ENCODE data around the gene EPS15.
"Not testable (repeated sequence)": the region's sequence is repeated elsewhere in the genome, so short reads cannot be mapped to it uniquely, and the experiment has no call there.

The EPS15 gene

DNA sequence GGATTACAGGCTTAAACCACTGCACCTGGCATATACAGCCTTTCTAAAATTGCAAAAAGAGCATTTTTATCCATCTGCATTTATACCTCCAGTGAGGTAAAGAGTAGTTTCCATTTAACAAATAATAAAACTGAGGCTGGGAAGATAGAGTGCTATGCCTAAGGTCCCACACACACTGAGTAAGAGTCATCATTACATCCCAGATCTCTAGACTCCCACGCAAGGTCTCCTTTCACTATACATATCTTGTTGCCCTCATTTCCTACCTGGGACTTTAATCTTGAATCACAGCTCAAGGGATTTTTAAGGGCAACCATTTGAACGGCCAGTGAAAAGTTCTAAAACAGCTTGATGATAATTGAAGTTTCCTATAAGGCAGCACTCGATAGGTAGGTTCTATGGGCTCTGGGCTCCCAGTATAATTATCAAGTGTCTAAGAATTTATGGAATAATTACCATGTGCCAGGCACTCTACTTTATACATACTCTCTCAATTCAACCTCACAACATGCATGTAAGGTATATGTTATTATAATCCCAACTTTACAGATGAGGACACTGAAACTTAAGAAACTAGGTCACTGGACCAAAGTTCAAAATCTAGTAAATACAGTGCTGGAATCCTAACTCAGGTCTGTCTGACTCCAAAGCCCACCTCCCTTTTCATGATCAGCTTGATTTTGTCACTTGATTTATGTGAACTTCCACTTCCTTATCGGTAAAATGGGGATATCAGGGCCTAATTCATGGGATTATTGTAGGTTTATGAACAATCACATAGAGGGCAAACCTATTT is 23.3 kb upstream of the EPS15 start:
- no peak for DNase-seq

DNA sequence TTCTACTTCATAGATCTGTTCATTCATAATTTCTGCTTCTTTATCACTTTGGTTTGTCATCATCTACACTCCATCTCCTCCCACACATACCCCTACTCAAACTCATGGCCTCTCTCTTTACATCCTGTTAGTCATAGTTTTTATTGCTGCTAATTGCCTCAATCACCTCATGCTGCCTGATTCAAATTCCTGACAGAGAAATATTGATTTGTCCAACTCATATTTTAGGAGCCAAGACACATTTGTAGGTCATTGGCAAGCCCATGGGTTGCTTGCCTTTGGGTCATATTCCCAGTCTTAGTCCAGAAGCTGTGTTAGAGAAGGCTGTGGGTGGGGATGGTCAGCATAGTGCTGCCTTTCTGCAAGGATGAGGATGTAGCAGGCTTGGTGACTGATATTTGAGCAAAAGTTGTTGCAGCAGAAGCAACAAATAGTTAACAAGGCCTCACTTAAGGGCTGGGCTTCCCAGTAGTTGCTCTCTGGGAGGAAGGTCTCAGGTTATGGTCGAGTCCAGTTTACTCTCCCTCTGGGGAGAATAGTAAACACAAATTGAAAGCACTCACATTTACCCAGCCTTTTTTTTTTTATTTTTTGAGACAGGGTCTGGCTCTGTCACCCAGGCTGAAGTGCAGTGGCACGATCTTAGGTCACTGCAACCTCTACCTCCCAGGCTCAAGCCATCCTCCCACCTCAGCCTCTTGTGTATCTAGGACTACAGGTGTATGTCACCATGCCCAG is 22.4 kb upstream of the EPS15 start:
- no peak for DNase-seq

DNA sequence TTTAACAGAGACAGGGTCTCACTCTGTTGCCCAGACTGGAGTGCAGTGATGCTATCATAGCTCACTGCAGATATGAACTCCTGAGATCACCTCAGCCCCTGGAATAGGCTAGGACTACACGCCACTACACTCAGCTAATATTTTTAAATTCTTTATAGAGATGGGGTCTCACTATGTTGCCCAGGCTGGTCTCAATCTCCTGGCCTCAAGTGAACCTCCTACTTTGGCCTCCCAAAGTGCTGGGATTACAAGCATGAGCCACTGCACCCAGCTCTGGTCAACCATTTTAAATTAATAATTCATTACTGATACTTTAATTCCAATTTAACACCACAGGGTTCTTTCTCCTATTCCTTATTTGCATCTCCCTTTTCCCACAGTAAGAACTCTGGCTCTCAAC is 18.5 kb upstream of the EPS15 start:
- DNase-seq = no peak

DNA sequence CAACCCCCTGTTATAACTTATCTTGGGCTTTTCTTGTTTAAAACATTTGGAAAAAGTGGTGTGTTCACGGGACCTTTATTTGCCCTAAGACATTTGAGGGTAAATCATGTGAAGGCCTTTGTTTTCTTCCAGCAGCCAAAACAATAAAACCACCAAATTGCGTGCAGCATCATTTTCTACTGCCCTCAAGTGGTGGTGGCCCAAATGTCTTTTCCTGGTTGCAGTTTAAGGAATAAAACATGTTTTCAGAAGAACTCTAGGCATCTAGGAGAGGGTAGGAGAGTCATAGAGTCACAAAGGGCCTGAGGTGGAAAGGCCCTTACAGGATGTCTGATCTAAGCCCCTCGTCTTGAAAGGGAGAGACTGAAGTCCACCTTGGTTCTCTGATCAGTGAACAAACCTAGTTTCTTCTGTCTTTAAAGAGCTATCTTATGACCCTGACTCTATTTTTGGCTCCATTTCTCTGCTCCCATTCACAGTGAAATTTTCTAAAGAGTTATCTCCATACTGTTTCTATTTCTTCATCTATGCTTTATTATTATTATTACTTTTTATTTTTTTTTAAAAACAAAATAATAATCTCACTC is 16.0 kb upstream of the EPS15 start:
- no peak for DNase-seq

DNA sequence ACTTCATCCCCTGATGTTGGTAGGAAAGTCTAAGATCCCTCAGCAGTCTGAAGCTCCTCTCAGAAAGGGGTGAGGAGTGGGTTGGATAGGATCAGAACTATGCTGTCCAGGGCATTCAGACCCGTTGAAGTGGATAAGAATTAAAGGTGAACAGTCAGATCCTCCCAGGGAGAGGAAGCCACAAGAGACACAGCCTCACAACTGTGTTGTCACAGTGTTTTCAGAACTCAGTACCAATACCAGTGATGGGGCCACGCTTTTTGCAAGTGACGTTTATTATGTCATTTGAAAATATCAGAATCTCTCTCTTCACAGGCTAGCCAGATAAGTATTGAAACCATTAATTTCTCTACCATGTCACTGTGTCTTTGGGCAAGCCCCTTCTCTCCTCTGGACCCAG is 15.4 kb upstream of the EPS15 start:
- DNase-seq = no peak

DNA sequence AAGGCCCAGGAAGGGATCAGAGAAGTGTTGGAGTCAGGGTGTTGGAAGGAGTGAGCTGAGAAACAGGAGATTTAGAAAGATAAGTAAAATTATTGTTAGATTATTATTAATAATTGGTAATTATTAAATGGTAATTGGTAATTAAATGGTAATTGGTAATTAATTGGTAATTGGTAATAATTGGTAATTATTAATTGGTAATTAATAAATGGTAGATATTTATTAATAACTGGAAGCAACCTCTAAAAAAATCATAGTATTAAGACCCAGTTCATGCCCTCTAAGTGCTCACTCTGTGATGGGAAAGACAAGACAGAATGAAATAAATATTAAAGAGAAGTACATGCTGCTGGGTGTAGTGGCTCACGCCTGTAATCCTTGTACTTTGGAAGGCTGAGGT is 13.8 kb upstream of the EPS15 start:
- no peak for DNase-seq

DNA sequence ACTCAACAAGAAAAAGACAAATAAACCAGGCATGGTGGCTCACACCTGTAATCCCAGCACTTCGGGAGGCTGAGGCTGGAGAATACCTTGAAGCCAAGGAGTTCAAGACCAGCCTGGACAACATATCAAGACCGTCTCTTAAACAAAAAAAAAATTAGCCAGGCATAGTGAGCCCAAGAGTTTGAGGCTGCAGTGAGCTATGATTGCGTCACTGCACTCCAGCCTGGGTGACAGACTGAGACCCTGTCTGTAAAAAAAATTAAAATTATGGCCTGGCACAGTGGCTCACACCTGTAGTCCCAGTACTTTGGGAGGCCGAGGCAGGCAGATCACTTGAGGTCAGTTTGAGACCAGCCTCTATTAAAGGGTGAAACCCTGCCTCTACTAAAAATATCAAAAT is 11.4 kb upstream of the EPS15 start:
- DNase-seq = not testable (repeated sequence)

DNA sequence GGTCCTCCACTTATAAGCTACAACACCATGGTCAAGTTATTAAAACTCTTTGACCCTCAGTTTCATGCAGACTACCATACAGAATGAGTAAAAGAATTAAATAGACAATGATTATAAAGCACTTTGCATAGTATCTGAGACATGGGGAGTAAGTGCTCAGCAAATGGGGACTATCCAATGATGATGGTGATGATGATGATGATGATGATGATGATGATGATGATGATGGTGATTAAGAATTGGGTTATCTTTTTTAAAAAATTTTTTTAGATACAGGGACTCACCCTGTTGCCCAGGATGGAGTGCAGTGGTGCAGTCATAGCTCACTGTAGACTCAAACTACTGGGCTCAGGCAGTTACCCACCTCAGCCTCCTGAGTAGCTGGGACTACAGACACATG is 8.1 kb upstream of the EPS15 start:
- no peak for DNase-seq

DNA sequence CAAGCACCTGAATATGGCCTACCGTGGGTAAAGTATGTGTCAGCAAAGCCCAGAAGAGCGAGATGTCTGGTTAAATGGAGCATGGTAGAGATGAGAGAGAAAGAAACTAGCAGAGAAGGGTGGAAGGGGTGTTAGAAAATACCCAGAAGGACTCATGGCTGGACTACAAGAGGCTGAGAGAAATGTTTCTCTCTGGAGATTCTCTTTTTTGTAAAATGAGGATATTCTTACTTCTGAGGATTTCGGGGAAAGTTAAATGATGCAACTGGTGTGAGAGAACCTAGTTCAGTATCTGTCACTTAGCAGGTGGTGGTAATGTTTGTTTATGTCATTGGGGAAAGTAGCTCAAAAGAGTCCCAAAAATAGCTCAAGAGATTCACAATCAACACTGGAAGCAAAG is 7.2 kb upstream of the EPS15 start:
- DNase-seq = no peak

DNA sequence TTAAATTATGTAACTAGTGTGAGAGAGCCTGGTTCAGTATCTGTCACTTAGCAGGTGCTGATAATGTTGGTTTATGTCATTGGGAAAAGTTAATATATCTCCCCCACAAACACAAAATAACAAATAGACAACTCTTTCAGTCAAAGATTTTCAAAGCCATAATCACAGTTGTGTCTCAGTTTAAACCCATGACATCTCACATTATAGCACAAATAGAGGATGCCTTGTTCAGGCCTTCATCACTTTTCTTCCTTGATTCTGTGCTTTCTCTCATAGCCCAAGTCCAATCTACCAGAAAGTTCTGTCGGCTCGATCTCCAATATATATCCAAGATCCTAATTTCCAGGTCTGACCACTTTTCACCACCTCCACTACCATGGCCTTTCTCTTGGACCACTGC is 6.2 kb upstream of the EPS15 start:
- no peak for DNase-seq

DNA sequence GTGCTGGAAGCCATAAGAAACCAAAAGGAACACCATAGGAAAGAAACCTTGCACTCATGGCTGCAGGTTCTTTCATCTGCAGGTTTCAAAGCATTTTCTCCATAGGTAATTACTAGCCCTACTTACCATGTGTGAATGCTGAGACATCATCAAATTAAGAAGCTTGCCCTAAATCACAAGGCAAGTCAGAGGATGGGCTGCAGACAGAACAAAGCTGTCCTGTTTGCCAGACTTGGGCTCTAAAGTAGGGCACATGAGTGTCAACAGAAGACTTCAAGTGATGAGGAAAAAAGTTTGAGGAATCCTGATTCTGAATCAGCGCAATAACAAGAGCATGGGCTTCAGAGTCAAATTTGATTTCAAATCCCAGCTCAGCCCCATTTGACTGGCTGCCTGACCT is 5.8 kb upstream of the EPS15 start:
- no peak for DNase-seq

DNA sequence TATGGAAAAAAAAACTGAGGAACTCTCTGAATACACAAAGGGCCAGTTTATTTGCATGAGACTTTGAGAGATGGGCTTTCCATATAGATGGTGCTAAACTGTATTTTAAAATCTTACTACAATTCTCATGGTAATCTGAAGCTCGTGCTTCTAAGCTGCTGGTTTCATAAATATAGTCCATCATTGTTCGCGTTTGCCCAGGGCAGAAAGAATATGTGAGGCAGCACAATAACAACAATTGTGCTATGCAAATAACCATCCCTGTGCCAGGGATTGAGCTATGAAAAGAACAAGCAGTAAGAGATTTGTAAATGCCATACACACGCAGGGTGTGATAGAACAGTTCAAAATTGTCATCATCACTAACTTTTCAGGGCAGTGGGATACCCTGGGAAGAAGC is 4.9 kb upstream of the EPS15 start:
- DNase-seq = no peak

DNA sequence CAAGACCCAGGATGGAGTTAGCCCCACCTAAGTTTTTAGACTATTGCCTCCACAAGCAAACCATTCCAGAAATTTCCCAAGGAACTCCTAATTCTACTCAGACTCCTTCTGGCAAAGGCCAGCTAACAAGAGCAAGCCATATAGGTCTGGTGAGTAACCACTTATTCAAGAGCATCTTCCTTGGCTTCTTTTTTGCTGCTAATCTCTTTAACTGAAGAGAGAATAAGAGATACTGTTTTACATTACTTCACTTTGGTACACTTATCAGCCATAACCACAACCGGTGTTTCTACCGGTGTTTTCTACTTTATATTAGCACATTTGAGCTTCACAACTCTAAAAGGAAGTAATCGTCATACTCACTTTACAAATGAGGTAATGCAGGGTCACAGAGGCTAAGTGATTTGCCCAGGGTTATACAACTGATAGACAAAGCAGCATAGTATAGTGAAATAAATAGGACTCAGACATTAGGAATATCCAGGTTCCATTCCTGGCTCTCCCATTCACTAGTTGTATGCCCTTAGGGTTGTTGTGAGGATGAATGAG is 1.7 kb upstream of the EPS15 start:
- DNase-seq = no peak

DNA sequence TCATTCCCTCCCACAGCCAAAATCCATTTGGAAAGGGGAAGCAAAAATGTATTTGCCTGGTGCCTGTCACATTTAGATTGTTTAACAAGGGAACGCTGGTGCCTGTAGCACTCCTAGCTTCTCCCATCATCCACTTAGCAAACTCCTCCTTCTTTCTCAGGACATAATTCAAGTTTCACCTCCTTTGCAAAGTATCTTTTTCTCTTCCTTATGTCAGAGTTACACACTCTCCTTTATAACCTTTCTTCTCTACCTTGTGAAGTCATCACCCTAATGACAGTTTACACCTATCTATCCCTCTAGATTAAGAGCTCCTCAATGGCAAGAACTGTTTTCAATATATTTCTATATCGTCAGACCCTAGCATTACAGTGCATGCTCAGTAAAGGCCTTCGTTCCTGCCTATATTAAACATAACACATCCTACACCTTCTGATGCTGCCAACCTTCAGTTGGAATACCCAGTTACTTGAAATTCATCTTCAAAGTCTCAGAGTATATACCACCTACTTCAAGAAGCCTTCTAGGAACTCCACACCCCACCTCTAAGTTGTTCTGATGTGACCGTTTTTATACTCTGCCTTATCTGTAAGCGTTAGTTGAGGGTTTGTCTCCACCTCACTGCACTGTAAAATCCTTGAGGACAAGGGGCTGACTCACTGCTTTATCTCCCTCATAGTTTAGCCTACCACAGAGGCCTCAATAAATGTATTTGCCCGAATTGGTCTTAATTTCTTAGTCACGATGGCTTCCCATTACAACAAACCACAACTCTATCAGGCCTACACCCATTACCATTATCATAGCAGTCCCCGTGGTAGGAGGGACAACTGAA is 1.0 kb upstream of the EPS15 start:
- no peak for DNase-seq

DNA sequence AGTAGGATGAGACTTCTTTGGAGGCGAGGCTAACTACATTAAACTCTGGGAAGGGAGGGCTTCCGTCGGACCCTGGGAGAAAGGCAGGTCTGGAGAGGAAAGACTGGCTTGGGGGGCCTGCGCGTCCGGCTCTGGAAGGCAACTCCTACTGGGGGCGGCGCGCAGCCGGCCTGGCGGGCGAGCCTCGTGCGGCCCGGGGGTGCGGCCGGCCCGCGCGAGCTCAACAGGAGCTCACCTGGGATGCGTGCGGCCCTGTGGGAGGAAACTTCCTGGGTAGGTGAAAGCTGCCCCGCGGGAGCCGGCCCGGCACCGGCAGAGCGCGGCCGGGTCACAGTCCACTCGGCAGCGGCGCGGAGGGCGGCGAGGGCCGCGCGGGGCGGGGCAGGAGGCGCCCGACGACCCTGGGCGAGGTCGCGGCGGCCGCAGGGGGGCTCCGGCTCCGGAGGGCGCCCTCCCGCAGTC is 449 bp downstream of the EPS15 start:
- DNase-seq = peak; percentile 72

DNA sequence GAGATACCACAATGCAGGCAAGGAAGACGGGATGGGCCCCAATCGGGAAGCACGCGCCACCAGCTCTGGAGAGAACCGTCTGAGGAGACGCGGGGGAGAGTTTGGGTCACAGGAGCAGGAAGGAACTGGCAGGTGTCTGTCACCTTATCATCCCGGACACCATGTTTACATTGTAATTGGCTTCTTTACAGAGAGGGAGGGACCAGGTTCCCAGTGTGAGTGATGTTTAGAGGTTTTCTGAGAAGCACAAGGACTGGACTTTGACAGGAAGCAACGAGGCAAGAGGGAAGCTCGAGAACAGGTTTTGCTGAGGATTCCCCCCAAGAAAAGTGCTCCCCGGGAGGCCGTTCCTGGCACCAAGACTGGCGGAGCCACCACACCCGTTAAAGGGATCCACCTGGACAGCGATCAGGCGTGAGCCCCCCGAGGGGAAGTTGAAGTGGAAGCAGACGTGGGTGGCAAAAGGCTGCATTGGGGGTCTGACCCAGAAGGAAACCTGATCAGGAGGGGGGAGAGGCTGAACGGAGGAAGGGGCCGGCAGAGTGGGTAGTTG is 957 bp downstream of the EPS15 start:
- peak; percentile 68 for DNase-seq

DNA sequence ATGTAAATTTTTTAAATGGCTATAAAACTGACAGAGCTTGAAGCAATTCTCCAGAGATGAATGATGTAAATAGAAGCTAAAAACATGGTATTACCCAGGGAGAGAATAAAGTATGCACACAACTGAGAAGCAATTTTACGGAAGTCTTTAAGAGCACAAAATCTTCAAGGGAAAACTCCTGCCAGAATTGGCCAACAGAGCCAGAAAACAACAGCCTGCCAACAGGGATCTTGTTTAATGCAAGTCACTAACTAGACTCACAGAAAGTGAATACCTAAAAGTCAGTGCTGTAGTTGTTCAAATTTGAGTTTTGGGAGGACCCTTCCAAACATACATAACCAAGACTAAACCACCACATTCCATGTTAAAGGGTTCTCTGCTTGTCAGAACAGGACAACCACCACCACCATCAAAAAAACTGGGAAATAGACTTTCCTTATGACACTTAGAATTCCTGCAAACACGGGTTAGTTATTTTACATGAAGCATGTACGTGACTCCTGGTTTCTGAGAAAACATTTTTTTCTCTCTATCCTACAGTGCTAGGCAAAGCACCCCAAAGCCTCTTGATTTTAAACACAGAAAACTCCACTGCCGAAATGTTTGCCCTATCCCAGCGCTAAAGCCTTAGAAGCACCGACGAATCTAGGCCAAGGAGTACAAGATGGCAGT is 1.6 kb downstream of the EPS15 start:
- DNase-seq = no peak

DNA sequence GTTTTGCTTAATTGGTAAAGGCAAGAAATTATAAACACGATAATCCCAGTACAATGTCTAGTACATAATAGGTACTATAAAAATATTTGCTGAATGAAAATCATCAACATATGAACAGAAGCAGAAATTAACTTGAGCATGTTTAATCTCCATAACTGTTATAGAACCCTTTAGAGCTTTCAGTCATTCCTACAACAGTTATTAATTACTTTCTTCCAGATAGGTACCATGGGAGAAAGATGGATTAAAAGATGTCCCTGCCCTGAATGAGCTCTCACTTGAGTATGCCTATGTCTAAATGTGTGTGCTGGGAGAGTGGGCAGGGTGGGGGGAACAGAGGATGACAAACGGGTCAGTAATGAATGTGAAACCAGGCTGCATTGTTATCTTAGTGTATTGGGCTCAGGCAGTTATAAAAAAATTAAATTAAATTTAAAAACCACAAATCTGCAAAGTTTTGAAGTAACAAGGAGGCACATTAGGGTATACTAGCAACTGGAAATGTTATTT is 2.4 kb downstream of the EPS15 start:
- DNase-seq = no peak

DNA sequence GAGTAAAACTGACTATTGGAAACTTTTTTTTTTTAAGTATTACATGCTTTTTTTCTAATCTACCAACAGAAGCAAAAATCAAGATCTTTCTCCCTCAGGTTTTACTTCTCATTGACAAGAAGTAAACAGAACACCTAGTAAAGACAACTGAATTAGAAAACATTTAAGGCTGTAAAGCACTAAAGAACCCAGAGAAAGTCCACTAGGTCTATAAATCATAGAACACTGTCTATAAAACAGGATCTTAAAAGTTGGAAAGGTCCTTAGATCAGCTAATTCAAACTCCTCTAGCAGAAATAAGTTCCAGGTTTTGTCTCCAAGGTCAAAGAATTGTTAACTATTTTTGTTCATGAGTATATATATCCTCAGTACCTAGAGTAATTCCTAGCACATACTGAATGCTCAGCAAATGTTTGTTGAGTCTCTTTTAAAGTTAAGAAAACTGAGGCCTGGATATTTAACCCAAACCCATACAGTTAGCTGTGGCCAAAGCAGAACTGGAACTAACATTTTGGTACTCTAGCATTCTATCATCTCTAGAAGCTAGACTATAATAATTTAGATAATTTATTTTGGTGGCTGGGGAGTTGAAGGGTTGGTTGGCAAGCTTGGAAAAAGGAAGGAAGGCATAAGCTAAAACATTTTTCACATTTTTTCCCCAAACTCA is 3.0 kb downstream of the EPS15 start:
- DNase-seq = no peak

DNA sequence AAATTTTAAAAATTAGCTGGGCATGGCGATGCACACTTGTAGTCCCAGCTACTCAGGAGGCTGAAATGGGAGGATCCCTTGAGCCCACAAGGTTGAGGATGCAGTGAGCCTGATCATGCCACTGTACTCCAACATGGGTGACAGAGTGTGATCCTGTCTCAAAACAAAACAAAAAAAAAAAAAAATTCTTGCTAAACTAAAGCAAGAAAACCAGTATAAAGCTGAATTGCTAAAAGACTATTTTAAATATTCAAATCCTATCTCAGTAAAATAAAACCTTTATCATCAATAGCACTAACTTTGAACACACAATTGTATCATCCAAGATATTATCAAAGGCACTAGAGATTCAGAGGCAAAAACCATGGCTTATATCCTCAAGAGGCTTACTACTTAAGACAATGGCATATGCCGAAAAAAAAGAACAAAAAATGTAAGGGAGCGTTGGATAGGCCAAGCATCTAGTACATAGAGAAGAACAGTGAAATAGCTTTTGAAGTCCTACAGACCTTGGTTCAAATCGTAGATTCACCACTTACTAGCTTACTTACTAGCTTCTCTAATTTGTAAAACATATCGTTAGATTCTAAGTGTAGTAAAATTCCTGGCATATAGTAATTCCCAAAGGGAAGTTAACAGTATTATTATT is 3.6 kb downstream of the EPS15 start:
- DNase-seq = no peak

DNA sequence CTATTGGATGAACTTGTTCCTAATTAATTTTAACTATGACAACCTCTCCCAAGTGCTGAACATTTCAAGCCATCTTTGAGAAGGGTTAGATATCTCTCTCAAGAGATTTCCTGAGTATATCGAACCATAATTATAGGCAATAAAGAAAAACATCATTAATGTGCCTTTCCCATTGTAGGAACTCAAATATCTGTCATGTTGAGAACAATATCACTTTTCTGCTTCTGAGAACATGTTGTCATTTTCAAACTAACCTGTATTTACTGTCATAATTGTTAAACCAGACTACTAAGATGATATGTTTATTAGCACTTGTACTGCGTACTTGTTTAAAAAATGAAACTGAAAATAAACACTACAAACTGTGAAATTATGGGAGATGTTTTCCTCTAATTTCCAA is 4.3 kb downstream of the EPS15 start:
- DNase-seq = no peak

Measured in activated CD8-positive, alpha-beta memory T cell treated with anti-CD3 and anti-CD28 coated beads, Interleukin-2, amount 50 U/mL, for 48 hours (primary cell).